HL-60 (cell line): ENCODE results near the gene DYNLT2.

Experiments used
- DNase-seq, 2 experiments: peaks; one replicate each; pipeline ENCODE4 v3.0.0-alpha.2; 2010 to 2020; ENCODE audit warnings: low read depth in 1 of 2, low spot score in 1 of 2
- H3K27ac ChIP-seq: fragments of 250-450 bp; sonication (Bioruptor Pico); replicated peaks from 2 replicates; pipeline ENCODE4 v1.5.1; 2020; ENCODE audit warnings: mild to moderate bottlenecking, moderate library complexity
- H3K27me3 ChIP-seq: fragments of 250-450 bp; sonication (Bioruptor Pico); 2 replicates; pipeline ENCODE4 v1.5.1; 2021; ENCODE audit warnings: mild to moderate bottlenecking, moderate library complexity; ENCODE audit not compliant: insufficient read depth, poor library complexity, severe bottlenecking
- H3K4me3 ChIP-seq: replicated peaks from 2 replicates; pipeline ENCODE4 v1.5.1; 2011; ENCODE audit warnings: mild to moderate bottlenecking, control low read depth, low read length; ENCODE audit not compliant: insufficient read depth
- GABPA ChIP-seq: IDR thresholded peaks from 2 replicates; pipeline ENCODE4 v1.6.1; 2012; ENCODE audit warnings: low read depth
- POLR2AphosphoS5 ChIP-seq: IDR thresholded peaks from 2 replicates; pipeline ENCODE4 v1.6.1; 2012; ENCODE audit warnings: low read depth
- SPI1 ChIP-seq: IDR thresholded peaks from 2 replicates; pipeline ENCODE4 v1.6.1; 2012; ENCODE audit warnings: low read depth, mild to moderate bottlenecking, borderline replicate concordance
- TF ChIP-seq, protein P1 (sequence below): IDR thresholded peaks from one replicate; pipeline ENCODE4 v1.5.1; 2011; ENCODE audit warnings: low read length, control low read depth, inconsistent platforms; ENCODE audit not compliant: insufficient read depth
- TF ChIP-seq, protein P2 (sequence below): IDR thresholded peaks from 2 replicates; pipeline ENCODE4 v1.6.1; 2012; ENCODE audit warnings: low read depth; ENCODE audit not compliant: insufficient replicate concordance

The DYNLT2 gene

GRCh38 chr6:169702840-169703246 is 48.5 kb downstream of the DYNLT2 start:
- peak; percentile 45; the same call in 1 of the 2 replicates for TF ChIP-seq POLR2AphosphoS5
- TF ChIP-seq GABPA: no peak
- TF ChIP-seq, protein P1, sequence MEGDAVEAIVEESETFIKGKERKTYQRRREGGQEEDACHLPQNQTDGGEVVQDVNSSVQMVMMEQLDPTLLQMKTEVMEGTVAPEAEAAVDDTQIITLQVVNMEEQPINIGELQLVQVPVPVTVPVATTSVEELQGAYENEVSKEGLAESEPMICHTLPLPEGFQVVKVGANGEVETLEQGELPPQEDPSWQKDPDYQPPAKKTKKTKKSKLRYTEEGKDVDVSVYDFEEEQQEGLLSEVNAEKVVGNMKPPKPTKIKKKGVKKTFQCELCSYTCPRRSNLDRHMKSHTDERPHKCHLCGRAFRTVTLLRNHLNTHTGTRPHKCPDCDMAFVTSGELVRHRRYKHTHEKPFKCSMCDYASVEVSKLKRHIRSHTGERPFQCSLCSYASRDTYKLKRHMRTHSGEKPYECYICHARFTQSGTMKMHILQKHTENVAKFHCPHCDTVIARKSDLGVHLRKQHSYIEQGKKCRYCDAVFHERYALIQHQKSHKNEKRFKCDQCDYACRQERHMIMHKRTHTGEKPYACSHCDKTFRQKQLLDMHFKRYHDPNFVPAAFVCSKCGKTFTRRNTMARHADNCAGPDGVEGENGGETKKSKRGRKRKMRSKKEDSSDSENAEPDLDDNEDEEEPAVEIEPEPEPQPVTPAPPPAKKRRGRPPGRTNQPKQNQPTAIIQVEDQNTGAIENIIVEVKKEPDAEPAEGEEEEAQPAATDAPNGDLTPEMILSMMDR: no peak
- H3K4me3 ChIP-seq: peak overlapping the region; percentile 94
- H3K27ac ChIP-seq: peak overlapping the region; percentile 88
- H3K27me3 ChIP-seq: no peaks in the 10 kb centered on the region
- no peak for DNase-seq

DNA sequence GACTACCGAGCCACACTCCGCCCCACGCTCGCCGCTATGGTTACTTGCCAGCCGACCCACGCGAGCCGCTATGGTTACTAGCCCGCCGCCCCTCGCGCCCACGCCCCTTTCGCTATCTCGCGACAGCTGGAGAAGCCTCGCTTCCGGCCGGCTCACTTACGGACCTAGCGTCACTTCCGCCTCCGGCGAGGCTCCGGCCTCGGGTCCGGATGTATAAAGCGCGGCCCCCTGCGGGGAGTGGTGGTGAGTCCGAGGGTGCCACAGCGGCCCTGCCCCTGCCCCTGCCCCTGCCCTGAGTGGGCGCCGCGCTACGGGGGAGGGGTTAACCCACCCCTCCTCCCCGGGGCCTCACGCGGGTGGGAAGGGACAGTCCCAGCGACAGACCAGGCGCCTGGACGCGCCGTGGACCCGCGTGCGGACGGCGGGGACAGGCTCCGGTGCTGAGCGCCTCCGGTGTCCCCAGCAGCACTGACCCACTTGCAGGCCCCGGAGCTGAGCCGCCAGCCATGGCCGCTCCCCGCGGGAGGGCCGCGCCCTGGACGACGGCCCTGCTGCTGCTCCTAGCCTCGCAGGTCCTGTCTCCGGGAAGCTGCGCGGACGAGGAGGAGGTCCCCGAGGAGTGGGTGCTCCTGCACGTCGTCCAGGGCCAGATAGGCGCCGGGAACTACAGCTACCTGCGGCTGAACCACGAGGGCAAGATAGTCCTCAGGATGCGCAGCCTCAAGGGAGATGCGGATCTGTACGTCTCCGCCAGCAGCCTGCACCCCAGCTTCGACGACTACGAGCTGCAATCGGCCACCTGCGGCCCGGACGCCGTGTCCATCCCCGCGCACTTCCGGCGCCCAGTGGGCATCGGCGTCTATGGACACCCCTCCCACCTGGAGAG is 49.2 kb downstream of the DYNLT2 start, which contains the start of the genes C6orf120 and WDR27:
C6orf120 (plus strand) TSS at position 173 of the 886 bp plus-strand sequence; CDS start at position 507, 334 bp downstream.
WDR27 (minus strand) TSS at position 76 of the 886 bp plus-strand sequence. CDS start 13,024 bp downstream, outside the sequence.
- peak; percentile 90 for TF ChIP-seq POLR2AphosphoS5
- TF ChIP-seq, protein P2, sequence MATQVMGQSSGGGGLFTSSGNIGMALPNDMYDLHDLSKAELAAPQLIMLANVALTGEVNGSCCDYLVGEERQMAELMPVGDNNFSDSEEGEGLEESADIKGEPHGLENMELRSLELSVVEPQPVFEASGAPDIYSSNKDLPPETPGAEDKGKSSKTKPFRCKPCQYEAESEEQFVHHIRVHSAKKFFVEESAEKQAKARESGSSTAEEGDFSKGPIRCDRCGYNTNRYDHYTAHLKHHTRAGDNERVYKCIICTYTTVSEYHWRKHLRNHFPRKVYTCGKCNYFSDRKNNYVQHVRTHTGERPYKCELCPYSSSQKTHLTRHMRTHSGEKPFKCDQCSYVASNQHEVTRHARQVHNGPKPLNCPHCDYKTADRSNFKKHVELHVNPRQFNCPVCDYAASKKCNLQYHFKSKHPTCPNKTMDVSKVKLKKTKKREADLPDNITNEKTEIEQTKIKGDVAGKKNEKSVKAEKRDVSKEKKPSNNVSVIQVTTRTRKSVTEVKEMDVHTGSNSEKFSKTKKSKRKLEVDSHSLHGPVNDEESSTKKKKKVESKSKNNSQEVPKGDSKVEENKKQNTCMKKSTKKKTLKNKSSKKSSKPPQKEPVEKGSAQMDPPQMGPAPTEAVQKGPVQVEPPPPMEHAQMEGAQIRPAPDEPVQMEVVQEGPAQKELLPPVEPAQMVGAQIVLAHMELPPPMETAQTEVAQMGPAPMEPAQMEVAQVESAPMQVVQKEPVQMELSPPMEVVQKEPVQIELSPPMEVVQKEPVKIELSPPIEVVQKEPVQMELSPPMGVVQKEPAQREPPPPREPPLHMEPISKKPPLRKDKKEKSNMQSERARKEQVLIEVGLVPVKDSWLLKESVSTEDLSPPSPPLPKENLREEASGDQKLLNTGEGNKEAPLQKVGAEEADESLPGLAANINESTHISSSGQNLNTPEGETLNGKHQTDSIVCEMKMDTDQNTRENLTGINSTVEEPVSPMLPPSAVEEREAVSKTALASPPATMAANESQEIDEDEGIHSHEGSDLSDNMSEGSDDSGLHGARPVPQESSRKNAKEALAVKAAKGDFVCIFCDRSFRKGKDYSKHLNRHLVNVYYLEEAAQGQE: no peak
- TF ChIP-seq, protein P1: no peak
- TF ChIP-seq GABPA: peak; percentile 89
- no peak; the same call in 1 of the 2 replicates for TF ChIP-seq SPI1
- Histone ChIP-seq H3K4me3 (peak within 1 kb of the TSS; percentile 94), H3K27me3 (no peaks in the 10 kb centered on the region), H3K27ac (peak within 1 kb of the TSS; percentile 88)
- peak; percentile 94 to 96 for DNase-seq

DNA sequence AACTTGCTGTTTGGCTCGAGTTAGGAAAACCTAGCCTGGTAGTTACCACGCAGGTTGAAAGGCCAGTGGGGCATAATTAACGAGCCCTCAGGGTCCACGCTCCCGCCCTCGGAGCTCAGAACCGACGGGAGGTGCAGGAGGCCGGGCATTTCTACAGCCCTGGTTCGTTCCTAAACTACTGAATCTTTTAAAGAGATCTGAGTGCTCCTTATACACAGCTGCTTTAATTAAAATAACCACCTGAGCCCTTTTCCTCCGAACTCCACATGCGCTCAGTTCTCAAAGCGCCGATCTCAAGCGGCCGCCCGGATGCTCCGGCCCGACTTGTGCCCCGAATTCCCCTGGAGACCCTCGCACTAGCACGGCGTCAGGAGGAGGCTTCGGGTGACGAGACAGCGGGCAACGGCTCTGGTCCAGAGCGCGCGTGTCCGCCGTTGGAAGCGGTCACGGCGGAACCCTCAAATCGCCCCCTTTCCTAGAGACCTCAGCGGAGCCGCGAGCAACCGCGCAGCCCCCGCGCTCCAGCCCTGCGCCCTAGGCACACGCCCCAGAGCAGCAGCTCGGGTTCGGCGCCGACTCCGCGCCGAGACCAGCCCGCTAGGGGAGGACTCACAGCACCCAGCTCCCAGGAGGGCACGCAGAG is 49.9 kb downstream of the DYNLT2 start:
- DNase-seq: no peak
- Histone ChIP-seq H3K27ac (peak overlapping the region; percentile 88), H3K4me3 (peak overlapping the region; percentile 94), H3K27me3 (no peaks in the 10 kb centered on the region)
- TF ChIP-seq, protein P1: no peak
- TF ChIP-seq POLR2AphosphoS5 (no peak), GABPA (no peak), SPI1 (no peak)
- TF ChIP-seq, protein P2: no peak
